ENCODE data around the gene LAMP1. TPM values are rescaled to one million over a fixed set of nuclear protein-coding genes. Genes with fewer than 3 reads are reported as not detected.

LAMP1 gene
- total and polyA plus RNA-seq, 5 experiments from 2014 or later = 22.7 to 109 (median 28.1) TPM

DNA sequence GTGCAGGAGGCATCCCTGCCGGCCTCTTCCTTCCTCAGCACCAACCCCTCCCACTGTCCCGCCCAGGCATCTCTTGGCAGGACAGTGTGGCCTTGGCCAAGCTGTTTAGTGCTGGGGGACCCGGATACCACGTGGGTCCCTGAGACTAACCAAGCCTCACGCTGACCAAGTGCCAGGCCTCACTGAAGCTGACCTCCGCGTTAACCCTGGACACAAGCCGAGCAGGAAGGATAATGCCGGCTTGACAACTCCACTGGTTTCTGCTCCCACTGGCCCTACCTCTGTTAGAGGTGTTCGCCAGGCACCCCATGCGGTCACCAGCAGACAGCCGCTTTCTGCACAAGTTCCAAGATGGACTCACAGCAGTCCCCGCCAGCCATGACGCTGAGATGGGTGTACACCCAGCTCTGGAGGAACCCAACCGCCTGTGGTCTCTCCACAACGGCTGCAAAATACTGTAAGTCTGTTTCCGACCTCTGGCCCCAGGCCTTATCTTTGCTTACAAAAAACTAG is 54.5 kb downstream of the LAMP1 start:
- Mint-ChIP-seq H3K9me3 (peaks cover 0 to 5% (median 0%) of the 10 kb centered on the region in 9 donors), H3K36me3 (peaks cover 0 to 1% (median 0%) of the 10 kb centered on the region in 3 donors), H3K27ac (no peak overlapping the region), H3K4me3 (no peak overlapping the region), H3K4me1 (no peaks in the 10 kb centered on the region), H3K27me3 (peaks cover 0 to 10% (median 0%) of the 10 kb centered on the region in 5 donors)
- DNase-seq (no peak), ATAC-seq (no peak)
- POLR2A ChIA-PET = no interaction called here

DNA sequence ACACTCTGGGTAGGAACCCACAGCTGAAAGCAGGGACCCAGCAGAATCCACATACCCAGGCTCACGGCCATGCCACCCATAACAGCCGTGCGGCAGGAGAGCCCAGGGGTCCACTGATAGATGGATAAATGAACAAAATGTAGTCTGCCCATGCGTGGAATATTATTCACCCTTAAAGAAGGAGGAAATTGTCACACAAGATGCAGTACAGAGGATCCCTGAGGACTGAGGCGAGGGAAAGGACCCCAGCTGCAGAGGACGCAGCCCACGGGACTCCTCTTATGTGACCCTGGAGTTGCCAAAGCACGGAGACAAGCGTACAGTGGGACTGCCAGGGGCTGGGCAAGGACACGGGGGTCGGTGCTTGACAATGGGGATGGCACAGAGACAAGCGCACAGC is 56.2 kb downstream of the LAMP1 start:
- DNase-seq (no peak), ATAC-seq (no peak)
- Mint-ChIP-seq H3K36me3 (no peaks in the 10 kb centered on the region), H3K9me3 (peaks cover 0 to 1% (median 0%) of the 10 kb centered on the region in 9 donors), H3K27ac (peak overlapping the region in 1 of 10 donors; percentile 65), H3K4me3 (no peak overlapping the region), H3K4me1 (no peaks in the 10 kb centered on the region), H3K27me3 (peaks cover 0 to 12% (median 2%) of the 10 kb centered on the region in 5 donors)
- POLR2A ChIA-PET = no interaction called here

DNA sequence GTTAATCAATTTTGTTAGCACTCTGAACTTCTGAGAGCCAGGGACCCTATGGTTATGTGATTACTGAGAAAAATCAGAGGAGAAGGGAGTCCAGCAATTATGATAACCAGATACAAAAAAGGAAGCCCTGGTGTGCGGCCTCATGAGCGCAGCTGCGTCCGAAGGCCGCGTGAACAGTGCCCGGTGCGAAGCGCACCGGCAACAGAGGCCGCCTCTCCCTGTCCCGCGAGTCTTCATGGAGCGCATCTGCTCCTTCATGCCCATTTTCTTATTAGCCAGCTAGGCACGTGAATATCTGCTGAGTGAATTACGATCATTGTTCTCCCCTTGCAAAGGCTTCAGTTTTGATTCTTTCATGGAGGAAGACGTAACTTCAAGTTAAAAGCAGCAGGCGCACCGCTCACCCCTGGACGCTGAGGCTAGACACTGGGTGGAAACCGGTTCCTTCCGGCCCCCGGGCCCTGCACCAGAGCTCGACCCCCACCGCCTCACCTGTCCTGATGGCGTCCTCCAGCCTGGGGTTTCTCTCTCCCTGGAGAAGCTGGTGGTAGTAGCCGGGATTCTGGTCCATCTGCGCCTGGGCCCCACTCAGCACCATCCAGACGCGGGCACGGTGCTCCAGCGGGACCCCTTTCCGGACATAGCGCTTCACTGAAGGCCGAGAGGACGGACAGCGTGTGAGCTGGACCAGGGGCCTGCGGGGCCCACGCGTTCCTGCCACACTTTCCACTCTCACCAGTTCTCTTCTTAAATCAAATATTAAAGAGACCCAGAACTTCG is 58.0 kb downstream of the LAMP1 start:
- no peak for DNase-seq
- H3K9me3 Mint-ChIP-seq = no peaks in the 10 kb centered on the region
- no peak overlapping the region for H3K4me3 Mint-ChIP-seq
- H3K27me3 Mint-ChIP-seq = peaks cover 0 to 16% (median 14%) of the 10 kb centered on the region in 5 donors
- ATAC-seq = no peak
- H3K36me3 Mint-ChIP-seq = no peaks in the 10 kb centered on the region
- no peaks in the 10 kb centered on the region for H3K4me1 Mint-ChIP-seq
- H3K27ac Mint-ChIP-seq = no peak overlapping the region
- POLR2A ChIA-PET = no interaction called here

DNA sequence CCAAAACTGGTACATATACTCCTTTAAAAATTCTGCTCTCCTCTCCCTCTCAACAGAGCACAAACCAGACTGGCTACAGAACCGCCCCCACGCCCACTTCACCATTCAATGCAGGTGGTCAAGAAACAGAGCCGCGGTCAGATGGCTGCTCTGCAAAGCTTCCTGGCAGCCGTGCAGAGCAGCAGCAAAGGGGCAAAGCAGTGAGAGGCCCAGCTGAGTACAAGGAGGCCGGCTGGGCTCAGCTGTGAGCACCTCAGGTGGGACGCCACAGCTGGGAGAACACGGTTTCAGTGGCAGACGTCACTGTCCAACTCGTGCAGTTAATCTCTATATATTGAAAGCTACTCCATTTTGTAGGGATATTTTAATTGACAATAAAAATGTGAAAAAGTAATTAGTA is 58.6 kb downstream of the LAMP1 start:
- DNase-seq (no peak), ATAC-seq (no peak)
- H3K36me3 Mint-ChIP-seq = no peaks in the 10 kb centered on the region
- H3K4me1 Mint-ChIP-seq = no peaks in the 10 kb centered on the region
- no peak overlapping the region for H3K27ac Mint-ChIP-seq
- POLR2A ChIA-PET = no interaction called here
- H3K27me3 Mint-ChIP-seq = peaks cover 0 to 22% (median 19%) of the 10 kb centered on the region in 5 donors
- no peaks in the 10 kb centered on the region for H3K9me3 Mint-ChIP-seq
- no peak overlapping the region for H3K4me3 Mint-ChIP-seq

DNA sequence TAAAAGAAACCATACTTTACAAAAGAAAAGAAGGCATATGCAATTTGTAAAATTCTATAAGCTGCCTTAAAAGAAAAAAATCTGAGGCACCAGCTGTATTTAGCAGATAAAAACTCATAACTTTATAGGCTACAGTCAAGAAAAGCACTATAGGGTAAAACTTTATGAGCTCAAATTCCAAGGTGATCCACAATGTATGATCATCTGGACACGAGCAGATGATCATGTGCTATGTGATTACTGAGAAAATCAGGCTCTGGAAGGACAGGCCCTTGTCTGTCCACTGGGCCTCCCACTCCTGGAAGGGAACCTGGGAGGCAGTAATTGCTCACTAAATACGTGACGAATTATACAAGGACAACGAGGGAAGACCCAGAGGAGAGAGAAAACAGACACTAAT is 59.6 kb downstream of the LAMP1 start:
- ATAC-seq (no peak), DNase-seq (no peak)
- no peak overlapping the region for H3K4me3 Mint-ChIP-seq
- no peak overlapping the region for H3K27ac Mint-ChIP-seq
- no peaks in the 10 kb centered on the region for H3K9me3 Mint-ChIP-seq
- peaks cover 0 to 4% (median 0%) of the 10 kb centered on the region in 4 donors for H3K4me1 Mint-ChIP-seq
- POLR2A ChIA-PET = no interaction called here
- H3K36me3 Mint-ChIP-seq = no peaks in the 10 kb centered on the region
- H3K27me3 Mint-ChIP-seq = peaks cover 0 to 25% (median 22%) of the 10 kb centered on the region in 5 donors

DNA sequence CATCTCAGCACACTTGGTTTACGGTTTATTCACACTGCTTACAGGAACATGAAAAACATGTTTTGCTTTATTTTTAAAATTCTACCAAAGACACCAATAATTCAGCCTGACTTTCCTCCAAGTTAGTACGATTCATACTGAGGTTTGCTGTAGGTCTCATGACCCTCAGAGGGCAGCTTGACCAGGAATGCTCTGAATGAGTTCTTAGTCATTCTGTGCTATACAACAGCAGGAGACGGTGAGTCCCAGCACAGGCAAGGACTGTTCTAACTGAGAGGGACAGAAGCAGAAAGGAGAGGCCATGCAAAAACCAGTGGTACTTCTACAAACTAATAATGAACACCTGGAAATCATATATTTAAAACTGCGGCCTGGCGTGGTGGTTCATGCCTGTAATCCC is 60.5 kb downstream of the LAMP1 start:
- Mint-ChIP-seq H3K4me3 (no peak overlapping the region), H3K27ac (peak overlapping the region in 1 of 10 donors; percentile 82), H3K27me3 (peaks cover under 1 to 27% (median 25%) of the 10 kb centered on the region in 5 donors), H3K4me1 (peaks cover 0 to 4% (median 2%) of the 10 kb centered on the region in 4 donors), H3K9me3 (no peaks in the 10 kb centered on the region), H3K36me3 (no peaks in the 10 kb centered on the region)
- no peak for ATAC-seq
- POLR2A ChIA-PET = no interaction called here
- DNase-seq = no peak

DNA sequence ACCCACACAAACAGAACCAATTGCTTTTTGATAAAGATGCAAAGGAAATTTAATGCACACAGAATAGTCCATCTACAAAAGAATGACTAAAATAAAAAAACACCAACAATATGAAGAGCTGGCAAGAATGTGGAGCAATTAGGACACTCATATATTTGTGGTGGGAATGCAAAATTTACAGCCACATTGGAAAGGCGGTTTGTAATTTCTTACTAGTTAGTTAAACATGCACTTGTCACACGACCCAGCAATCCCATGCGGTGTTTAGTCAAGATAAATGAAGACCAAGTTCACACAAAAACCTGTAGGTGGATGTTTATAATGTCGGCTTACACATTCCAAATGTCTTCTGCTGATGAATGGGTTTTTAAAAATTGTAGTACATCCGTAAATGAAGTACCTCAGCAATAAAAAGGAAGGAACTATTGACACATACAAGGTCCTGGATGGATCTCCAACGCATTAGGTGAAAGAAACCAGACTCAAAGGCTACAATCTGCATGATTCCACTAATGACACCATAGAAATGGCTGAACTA is 61.7 kb downstream of the LAMP1 start:
- Mint-ChIP-seq H3K9me3 (no peaks in the 10 kb centered on the region), H3K27ac (no peak overlapping the region), H3K27me3 (peaks cover 4 to 31% (median 24%) of the 10 kb centered on the region in 5 donors), H3K4me3 (no peak overlapping the region), H3K4me1 (peaks cover 0 to 8% (median 5%) of the 10 kb centered on the region in 4 donors), H3K36me3 (peaks cover 0 to 2% (median 0%) of the 10 kb centered on the region in 3 donors)
- DNase-seq (no peak), ATAC-seq (no peak)
- POLR2A ChIA-PET = no interaction called here

DNA sequence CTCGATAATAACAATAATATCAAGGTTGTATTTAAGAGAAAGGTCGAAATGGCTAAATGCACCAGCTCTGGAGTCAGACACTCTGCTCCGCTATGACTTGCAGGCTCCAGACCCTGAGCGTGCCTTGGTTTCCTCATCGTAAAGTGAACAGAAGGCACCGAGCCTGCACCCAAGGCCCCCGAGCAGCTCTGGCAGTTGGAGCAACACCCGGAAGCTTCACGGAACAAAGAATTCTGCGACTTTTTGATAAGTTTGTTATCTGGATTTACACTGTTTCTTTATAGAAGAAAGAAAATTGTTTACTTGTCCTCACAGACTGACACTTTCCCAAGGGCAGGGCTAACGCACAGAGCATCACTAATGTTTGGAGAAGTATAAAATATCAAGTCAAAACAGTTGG is 62.5 kb downstream of the LAMP1 start:
- H3K9me3 Mint-ChIP-seq = no peaks in the 10 kb centered on the region
- POLR2A ChIA-PET = no interaction called here
- no peak overlapping the region for H3K4me3 Mint-ChIP-seq
- peaks cover 0 to 2% (median 0%) of the 10 kb centered on the region in 3 donors for H3K36me3 Mint-ChIP-seq
- H3K27ac Mint-ChIP-seq = no peak overlapping the region
- H3K4me1 Mint-ChIP-seq = peaks cover 0 to 8% (median 5%) of the 10 kb centered on the region in 4 donors
- DNase-seq (no peak), ATAC-seq (no peak)
- peaks cover 4 to 31% (median 24%) of the 10 kb centered on the region in 5 donors for H3K27me3 Mint-ChIP-seq

DNA sequence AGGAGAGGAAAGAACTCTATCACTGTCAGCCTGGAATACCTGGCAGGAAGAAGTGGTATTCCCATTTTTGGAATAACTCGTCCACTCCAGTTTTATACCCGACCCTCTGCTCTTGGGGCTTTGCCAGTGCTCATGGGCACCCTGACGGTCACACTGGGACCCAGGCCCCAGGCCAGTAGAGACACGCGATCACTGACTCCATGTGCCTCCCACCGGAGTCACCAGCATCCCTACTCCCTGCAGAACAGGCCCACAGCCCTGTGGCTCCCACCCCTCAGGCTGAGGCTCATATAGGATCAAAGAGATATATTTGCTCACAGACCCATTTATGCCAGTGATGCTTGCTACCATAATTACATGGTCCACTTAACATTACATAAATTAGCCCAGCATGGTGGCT is 63.4 kb downstream of the LAMP1 start:
- Mint-ChIP-seq H3K9me3 (no peaks in the 10 kb centered on the region), H3K4me1 (peaks cover 0 to 8% (median 5%) of the 10 kb centered on the region in 4 donors), H3K4me3 (no peak overlapping the region), H3K36me3 (peaks cover 0 to 2% (median 0%) of the 10 kb centered on the region in 3 donors), H3K27ac (no peak overlapping the region), H3K27me3 (peaks cover 4 to 34% (median 29%) of the 10 kb centered on the region in 5 donors)
- POLR2A ChIA-PET = no interaction called here
- no peak for DNase-seq
- ATAC-seq = no peak

DNA sequence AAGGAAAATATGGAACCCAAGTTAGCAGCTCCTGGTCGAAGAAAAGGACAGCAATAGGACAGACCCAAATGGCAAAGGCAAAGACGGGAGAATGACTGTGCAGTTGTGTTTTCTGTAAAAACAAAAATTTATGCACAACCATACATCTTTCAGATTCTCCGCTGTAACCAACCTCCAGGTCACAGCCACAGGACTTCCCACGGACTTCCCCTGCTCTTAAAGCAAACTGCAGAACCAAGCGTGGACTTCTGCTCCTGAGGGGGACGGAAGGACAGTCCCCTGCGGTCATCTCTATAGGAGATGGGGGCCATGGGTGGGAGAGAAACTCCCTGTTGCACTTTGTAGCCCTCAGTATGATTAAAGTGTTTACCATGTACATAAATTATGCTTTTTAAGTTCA is 64.4 kb downstream of the LAMP1 start:
- Mint-ChIP-seq H3K27me3 (peaks cover 7 to 42% (median 33%) of the 10 kb centered on the region in 5 donors), H3K27ac (no peak overlapping the region), H3K4me3 (peak overlapping the region in 2 of 10 donors; percentile 16 to 48), H3K36me3 (peaks cover 0 to 2% (median 0%) of the 10 kb centered on the region in 3 donors), H3K9me3 (no peaks in the 10 kb centered on the region), H3K4me1 (peaks cover 0 to 8% (median 5%) of the 10 kb centered on the region in 4 donors)
- DNase-seq (no peak), ATAC-seq (peak in 1 of 2 donors; percentile 35)
- POLR2A ChIA-PET = no interaction called here

DNA sequence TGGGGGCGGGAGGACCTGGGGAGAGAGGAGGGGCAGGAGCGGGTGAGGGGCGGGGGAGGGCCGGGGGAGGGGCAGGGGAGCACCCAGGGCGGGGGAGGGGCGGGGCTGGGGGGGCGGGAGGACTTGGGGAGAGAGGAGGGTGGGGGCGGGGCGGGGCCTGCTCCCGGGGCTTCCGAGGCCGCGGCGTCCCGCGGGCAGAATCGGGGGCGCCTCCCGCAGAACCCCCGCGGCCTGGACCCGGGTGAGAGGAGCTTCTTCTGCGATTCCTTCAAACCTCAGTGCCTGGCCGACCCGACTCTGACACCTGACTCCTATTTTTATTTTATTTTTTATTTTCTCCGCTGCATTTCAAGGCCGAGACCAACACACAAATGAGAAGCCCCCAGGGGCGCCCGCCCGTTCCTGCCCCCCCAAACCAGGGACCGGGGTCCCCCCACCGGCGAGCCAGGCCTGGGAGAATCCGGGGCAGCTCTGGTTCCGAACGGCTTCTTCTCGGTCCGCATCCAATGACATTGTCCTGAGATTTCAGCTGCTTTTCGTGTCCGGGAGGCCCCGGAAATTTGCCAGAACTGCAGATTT is 67.4 kb downstream of the LAMP1 start:
- DNase-seq = no peak
- peak overlapping the region in 5 of 10 donors; percentile 7 to 54 (median 26) for H3K4me3 Mint-ChIP-seq

DNA sequence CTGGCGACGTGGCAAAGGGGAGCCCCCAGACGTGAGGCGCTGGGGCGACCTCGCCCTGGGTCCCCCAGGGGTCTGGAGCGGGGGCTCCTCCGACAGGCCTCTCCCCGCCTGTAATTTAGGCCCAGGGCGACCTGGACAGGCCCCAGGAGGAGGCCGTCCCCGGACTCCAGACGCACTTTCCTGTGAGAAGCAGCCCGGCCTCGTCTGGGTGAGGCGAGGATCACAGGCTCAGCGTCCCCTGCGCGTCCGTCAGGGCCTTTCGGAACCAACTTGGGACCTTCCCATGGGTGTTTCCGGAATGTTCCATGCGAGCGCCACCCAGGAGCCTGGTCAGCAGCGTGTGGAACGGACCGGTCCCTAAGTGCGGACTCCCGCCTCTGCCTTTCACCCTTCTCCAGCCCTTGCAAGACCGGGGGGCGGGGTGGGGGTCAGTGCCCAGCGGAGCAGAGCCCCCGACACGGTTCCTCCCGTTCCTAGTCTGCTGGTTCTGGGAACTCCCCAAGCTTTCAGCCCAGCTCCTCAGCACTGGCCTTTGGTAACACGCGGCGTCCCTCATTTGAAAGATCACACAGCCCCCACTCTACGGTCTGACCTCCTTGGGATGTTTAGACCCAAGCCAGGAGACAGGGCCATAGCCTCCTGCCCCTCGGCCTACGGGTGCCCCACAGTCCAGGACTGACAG is 68.0 kb downstream of the LAMP1 start:
- Mint-ChIP-seq H3K4me3 (peak overlapping the region in 9 of 10 donors; percentile 16 to 85 (median 54)), H3K27ac (peak overlapping the region in 1 of 10 donors; percentile 36), H3K4me1 (peaks cover 0 to 8% (median 5%) of the 10 kb centered on the region in 4 donors), H3K9me3 (no peaks in the 10 kb centered on the region), H3K36me3 (peaks cover 0 to 2% (median 0%) of the 10 kb centered on the region in 3 donors), H3K27me3 (peaks cover 7 to 38% (median 25%) of the 10 kb centered on the region in 5 donors)
- POLR2A ChIA-PET = interaction anchor here (0.5 kb wide), 1 partner anchor 123 kb away, joined by 3 read pairs; no protein-coding TSS in a partner anchor
- no peak for DNase-seq
- no peak for ATAC-seq

More for the DNA sequence above, 67.4 kb downstream of the LAMP1 start:
- Mint-ChIP-seq H3K4me1 (peaks cover 0 to 8% (median 5%) of the 10 kb centered on the region in 4 donors), H3K27ac (no peak overlapping the region), H3K27me3 (peaks cover 7 to 41% (median 26%) of the 10 kb centered on the region in 5 donors), H3K9me3 (no peaks in the 10 kb centered on the region), H3K36me3 (peaks cover 0 to 2% (median 0%) of the 10 kb centered on the region in 3 donors)
- peak in 1 of 2 donors; percentile 25 for ATAC-seq
- POLR2A ChIA-PET = interaction anchor here (0.5 kb wide), 1 partner anchor 123 kb away, joined by 3 read pairs; no protein-coding TSS in a partner anchor
